IMR-90 (cell line): ENCODE data around the gene GPR176. TPM values are rescaled to one million over a fixed set of nuclear protein-coding genes. Genes with fewer than 3 reads are reported as not detected.

Source experiments
- ATAC-seq: fragments of 200-7000 bp; cut with Tn5 transposase; 2 replicates; pipeline ENCODE4 v1.9.1; 2020; ENCODE audit warnings: low read depth, mild to moderate bottlenecking, moderate library complexity
- BruUV-seq: library from RNA; stranded (reverse); fragments of 400-500 nt; replicated peaks from 2 replicates; lab custom pipeline; 2021; lab: Mats Ljungman, UMichigan
- CTCF ChIA-PET: fragments of 300-600 bp; formaldehyde crosslinking; extraction: SDS; loops from one replicate; lab custom pipeline; 2021; ENCODE audit warnings: antibody characterized with exemption; lab: Yijun Ruan, JAX
- POLR2A ChIA-PET: fragments of 300-600 bp; sonication (Branson Sonifier 250); formaldehyde crosslinking; loops from one replicate; lab custom pipeline; 2022; ENCODE audit warnings: antibody characterized with exemption; ENCODE audit not compliant: unreplicated experiment; lab: Charles Lee
- DNase-seq: peaks from one replicate; pipeline ENCODE4 v3.0.0; 2013
- H2AFZ ChIP-seq: replicated peaks from 2 replicates; pipeline ENCODE3; 2013; ENCODE audit warnings: low read length, mild to moderate bottlenecking; ENCODE audit not compliant: poor library complexity
- H2AK5ac ChIP-seq: 2 replicates; pipeline ENCODE4 v1.6.1; 2013; ENCODE audit warnings: low read depth, low read length, inconsistent platforms
- H2AK9ac ChIP-seq: replicated peaks from 2 replicates; pipeline ENCODE3; 2013; ENCODE audit warnings: mild to moderate bottlenecking, low read depth, low read length, moderate library complexity; ENCODE audit not compliant: poor library complexity
- H2BK120ac ChIP-seq: 2 replicates; pipeline ENCODE4 v1.6.1; 2013; ENCODE audit warnings: low read depth, low read length, inconsistent platforms
- H2BK15ac ChIP-seq: 3 replicates; pipeline ENCODE4 v1.6.1; 2013; ENCODE audit warnings: low read depth, low read length, inconsistent platforms
- H2BK20ac ChIP-seq: 2 replicates; pipeline ENCODE4 v1.6.1; 2013; ENCODE audit warnings: low read depth, mild to moderate bottlenecking, inconsistent platforms, low read length, moderate library complexity
- H2BK5ac ChIP-seq: 2 replicates; pipeline ENCODE4 v1.6.1; 2013; ENCODE audit warnings: mild to moderate bottlenecking, low read depth, low read length, inconsistent platforms; ENCODE audit not compliant: poor library complexity, severe bottlenecking
- H3K14ac ChIP-seq: replicated peaks from 2 replicates; pipeline ENCODE4 v1.6.1; 2013; ENCODE audit warnings: low read depth, low read length, inconsistent platforms
- H3K18ac ChIP-seq: 2 replicates; pipeline ENCODE4 v1.6.1; 2013; ENCODE audit warnings: low read depth, low read length, control low read depth
- H3K23ac ChIP-seq: 2 replicates; pipeline ENCODE4 v1.6.1; 2013; ENCODE audit warnings: low read depth, low read length, inconsistent platforms
- H3K27ac ChIP-seq: 2 replicates; pipeline ENCODE4 v1.5.1; 2013; ENCODE audit warnings: mild to moderate bottlenecking, control low read depth, low read length; ENCODE audit not compliant: insufficient read depth
- H3K27me3 ChIP-seq: 2 replicates; pipeline ENCODE4 v1.6.1; 2013; ENCODE audit warnings: low read length; ENCODE audit not compliant: control insufficient read depth, insufficient read depth
- H3K36me3 ChIP-seq: 2 replicates; pipeline ENCODE4 v1.6.1; 2013; ENCODE audit warnings: low read length, mixed read lengths; ENCODE audit not compliant: control insufficient read depth, insufficient read depth
- H3K4ac ChIP-seq: 2 replicates; pipeline ENCODE4 v1.6.1; 2013; ENCODE audit warnings: low read depth, low read length, inconsistent platforms
- H3K4me1 ChIP-seq: 2 replicates; pipeline ENCODE4 v1.6.1; 2013; ENCODE audit warnings: low read length, mixed read lengths; ENCODE audit not compliant: control insufficient read depth, insufficient read depth
- H3K4me2 ChIP-seq: 2 replicates; pipeline ENCODE4 v1.6.1; 2013; ENCODE audit warnings: low read depth, mild to moderate bottlenecking, control low read depth, low read length, moderate library complexity
- H3K4me3 ChIP-seq: 2 replicates; pipeline ENCODE4 v1.5.1; 2013; ENCODE audit warnings: low read depth, mild to moderate bottlenecking, control low read depth, low read length, moderate library complexity; ENCODE audit not compliant: insufficient read depth
- H3K56ac ChIP-seq: 2 replicates; pipeline ENCODE4 v1.6.1; 2013; ENCODE audit warnings: low read length, inconsistent platforms; ENCODE audit not compliant: insufficient read depth; ENCODE audit errors: extremely low read depth
- H3K79me1 ChIP-seq, 2 experiments: 2 replicates each; pipeline ENCODE4 v1.6.1; 2013; ENCODE audit warnings: low read length in 2 of 2, inconsistent platforms in 1 of 2, low read depth in 1 of 2
- H3K9ac ChIP-seq: 2 replicates; pipeline ENCODE4 v1.6.1; 2013; ENCODE audit warnings: low read depth, low read length, control low read depth
- H3K9me1 ChIP-seq: 2 replicates; pipeline ENCODE4 v1.6.1; 2013; ENCODE audit warnings: low read length, inconsistent platforms; ENCODE audit not compliant: insufficient read depth
- H3K9me3 ChIP-seq: 2 replicates; pipeline ENCODE4 v1.6.1; 2013; ENCODE audit warnings: low read length; ENCODE audit not compliant: control insufficient read depth, insufficient read depth
- H4K20me1 ChIP-seq: 2 replicates; pipeline ENCODE4 v1.6.1; 2013; ENCODE audit warnings: low read length, inconsistent platforms; ENCODE audit not compliant: insufficient read depth
- H4K5ac ChIP-seq: 2 replicates; pipeline ENCODE4 v1.6.1; 2013; ENCODE audit warnings: mild to moderate bottlenecking, low read depth, low read length, control low read depth
- H4K8ac ChIP-seq, 2 experiments: 2 replicates each; pipeline ENCODE4 v1.6.1; 2013; ENCODE audit warnings: low read depth in 2 of 2, low read length in 2 of 2, control low read depth in 1 of 2, inconsistent platforms in 1 of 2
- H4K91ac ChIP-seq: 2 replicates; pipeline ENCODE4 v1.6.1; 2013; ENCODE audit warnings: low read depth, low read length, inconsistent platforms; ENCODE audit not compliant: insufficient read depth
- CEBPB ChIP-seq: IDR thresholded peaks from 2 replicates; pipeline ENCODE4 v1.6.1; 2012; ENCODE audit warnings: low read depth, low read length, improper control_type of control experiment
- MAFK ChIP-seq: IDR thresholded peaks from 2 replicates; pipeline ENCODE4 v1.6.1; 2012; ENCODE audit warnings: low read depth, low read length, improper control_type of control experiment
- MXI1 ChIP-seq: IDR thresholded peaks from 2 replicates; pipeline ENCODE4 v1.6.1; 2012; ENCODE audit warnings: low read depth, mild to moderate bottlenecking, low read length, moderate library complexity, borderline replicate concordance
- NFE2L2 ChIP-seq: fragments of 150-350 bp; IDR thresholded peaks from 2 replicates; pipeline ENCODE4 v1.6.1; 2016; ENCODE audit warnings: low read depth, mild to moderate bottlenecking, low read length
- RCOR1 ChIP-seq: IDR thresholded peaks from 2 replicates; pipeline ENCODE4 v1.6.1; 2012; ENCODE audit warnings: mild to moderate bottlenecking, low read length, improper control_type of control experiment; ENCODE audit not compliant: insufficient replicate concordance
- RFX5 ChIP-seq: IDR thresholded peaks from 2 replicates; pipeline ENCODE4 v1.8.0; 2012; ENCODE audit warnings: low read depth, mild to moderate bottlenecking, low read length, moderate library complexity
- SMC3 ChIP-seq: fragments of 150-350 bp; IDR thresholded peaks from 2 replicates; pipeline ENCODE4 v1.6.1; 2016; ENCODE audit warnings: low read depth, mild to moderate bottlenecking, antibody characterized with exemption, low read length, moderate library complexity
- whole genome bisulfite sequencing, 2 experiments: methylation state at CpG; one replicate each; pipeline versions ENCODE4 v1.1.5 to v1.1.7; 2013; ENCODE audit warnings: missing lambda C conversion rate in 2 of 2; ENCODE audit not compliant: insufficient read length in 1 of 2; ENCODE audit errors: extremely low coverage in 2 of 2; 5-methylcytosine and 5-hydroxymethylcytosine counted together
- dilution Hi-C: fragments of 300-500 bp; cut with HindIII; formaldehyde crosslinking; loops from one replicate; pipeline ENCODE4 v1.14.3; 2018; ENCODE audit warnings: low sequenced_read_pairs; ENCODE audit not compliant: unreplicated experiment
- in situ Hi-C: fragments of 300-500 bp; cut with MboI; formaldehyde crosslinking; loops from 3 replicates; pipeline ENCODE4 v1.14.3; 2019; ENCODE audit warnings: low sequenced_read_pairs, inconsistent platforms, mixed read lengths
- intact Hi-C: fragments of 100-400 bp; cut with micrococcal nuclease; formaldehyde crosslinking; loops from 2 replicates; pipeline ENCODE4 v1.10.0; 2022
- polyA plus RNA-seq, 3 experiments: library from polyadenylated mRNA; depleted of rRNA; stranded (reverse); fragments of >200 nt; gene quantifications; 2 replicates each; pipeline ENCODE4 v1.2.3, GENCODE V29; 2012; ENCODE audit warnings: low replicate concordance in 1 of 3
- total RNA-seq: library from RNA; depleted of rRNA; stranded (reverse); fragments of >200 nt; gene quantifications from 2 replicates; pipeline ENCODE4 v1.2.3, GENCODE V29; 2012

The GPR176 gene
- total and polyA plus RNA-seq, 2 of the 4 experiments (the other 2 are of a cell fraction) = 114 to 246 TPM

- no peak for DNase-seq
- H3K79me1 ChIP-seq = peaks cover 40 to 83% of the 10 kb centered on the region in 2 experiments
- H2BK5ac ChIP-seq = no peak overlapping the region
- H3K9ac ChIP-seq = no peak overlapping the region
- peak overlapping the region; percentile 56; the same call in 1 of the 2 replicates for H2AK5ac ChIP-seq
- intact Hi-C loops (no loop called here), in situ Hi-C loops (no loop called here), dilution Hi-C loops (no loop called here)
- H2AFZ ChIP-seq = no peak overlapping the region
- no peak overlapping the region for H3K4me3 ChIP-seq
- no peaks in the 10 kb centered on the region; the same call in 1 of the 2 replicates for H3K36me3 ChIP-seq
- peak overlapping the region; percentile 43; the same call in 1 of the 2 replicates for H4K91ac ChIP-seq
- no peak overlapping the region for H3K27ac ChIP-seq
- H3K9me3 ChIP-seq = no peaks in the 10 kb centered on the region
- ChIA-PET POLR2A (no interaction called here), CTCF (no interaction called here)
- no peak overlapping the region for H2BK20ac ChIP-seq
- peak overlapping the region; percentile 16 for H3K14ac ChIP-seq
- no peak overlapping the region for H2BK15ac ChIP-seq
- H4K5ac ChIP-seq = no peak overlapping the region
- H3K27me3 ChIP-seq = no peaks in the 10 kb centered on the region
- H4K20me1 ChIP-seq = peaks cover 76% of the 10 kb centered on the region; the same call in 1 of the 2 replicates
- H3K18ac ChIP-seq = no peak overlapping the region
- H2BK120ac ChIP-seq = peak overlapping the region; percentile 37; the same call in 1 of the 2 replicates
- H2AK9ac ChIP-seq = no peak overlapping the region
- peak overlapping the region in 1 of 2 experiments; percentile 64; a peak in 2 of 4 replicates for H4K8ac ChIP-seq
- BruUV-seq = no TSS peak
- ATAC-seq = no peak
- H3K4me2 ChIP-seq = no peak overlapping the region
- H3K4me1 ChIP-seq = peaks cover 12% of the 10 kb centered on the region
- no peak overlapping the region for H3K56ac ChIP-seq
- 70% methylated on average over 2 of the region's 4 CpGs; no CpG with 5 or more reads in 1 of the 2 experiments for WGBS, 2 experiments
- TF ChIP-seq MAFK (no peak), RCOR1 (no peak), NFE2L2 (no peak), SMC3 (no peak), RFX5 (no peak), MXI1 (no peak), CEBPB (no peak)
- H3K4ac ChIP-seq = peak overlapping the region; percentile 64; the same call in 1 of the 2 replicates
- peaks cover 43% of the 10 kb centered on the region for H3K9me1 ChIP-seq
- H3K23ac ChIP-seq = peak overlapping the region; percentile 63; the same call in 1 of the 2 replicates
Measured at GRCh38 chr15:39869858-39870515, 50.1 kb downstream of the GPR176 start.
